ENCODE results near the gene VARS2. TPM values are rescaled to one million over a fixed set of nuclear protein-coding genes. Genes with fewer than 3 reads are reported as not detected.
A peak's percentile ranks its signal among the peaks of the same experiment; 100 is the strongest.

VARS2 gene
- total RNA-seq, 2 donors from 2014 or later, result 39.4 to 52.5 TPM

GRCh38 chr6:30879684-30880427 is 34.2 kb upstream of the VARS2 start:
- Mint-ChIP-seq H3K27ac (no peak overlapping the region), H3K4me1 (peaks cover 45% of the 10 kb centered on the region), H3K27me3 (ENCODE audit: insufficient read depth) (peaks cover 3% of the 10 kb centered on the region), H3K36me3 (ENCODE audit: low read depth) (peaks cover 3% of the 10 kb centered on the region), H3K9me3 (peaks cover 8% of the 10 kb centered on the region), H3K4me3 (no peak overlapping the region)
- TF ChIP-seq CTCF (conservative IDR thresholded peaks at IDR 0.05), result no peak
- 75 to 76% methylated on average over 5 to 8 of the region's 8 CpGs for WGBS, 2 experiments (ENCODE audit: insufficient coverage in 1 of 2, insufficient read length in 1 of 2)
- no peak overlapping the region for H3K9ac ChIP-seq (ENCODE audit: extremely low read depth, low read length, poor library complexity, severe bottlenecking)
- peak; percentile 44 for DNase-seq
- H3K9me3 ChIP-seq (ENCODE audit: control insufficient read depth, low read length), result no peaks in the 10 kb centered on the region
- H3K4me1 ChIP-seq (ENCODE audit: control insufficient read depth, insufficient read depth, low read length), result peaks cover 5% of the 10 kb centered on the region
- peak overlapping the region; percentile 99 for H3K27ac ChIP-seq (ENCODE audit: low read depth, low read length)
- peak overlapping the region; percentile 74 for H3K4me3 ChIP-seq (ENCODE audit: low read length)
- H3K27me3 ChIP-seq (ENCODE audit: control insufficient read depth, insufficient read depth, low read length, poor library complexity, severe bottlenecking), result no peaks in the 10 kb centered on the region
- no peaks in the 10 kb centered on the region for H3K36me3 ChIP-seq (ENCODE audit: control insufficient read depth, insufficient read depth, low read length)

GRCh38 chr6:30880698-30881252 is 33.3 kb upstream of the VARS2 start:
- TF ChIP-seq CTCF (conservative IDR thresholded peaks at IDR 0.05), result no peak
- 20 to 22% methylated on average over 4 to 16 of the region's 16 CpGs for WGBS, 2 experiments (ENCODE audit: insufficient coverage in 1 of 2, insufficient read length in 1 of 2)
- Histone ChIP-seq H3K4me1 (ENCODE audit: control insufficient read depth, insufficient read depth, low read length) (peaks cover 11% of the 10 kb centered on the region), H3K9ac (ENCODE audit: extremely low read depth, low read length, poor library complexity, severe bottlenecking) (peak overlapping the region; percentile 13), H3K36me3 (ENCODE audit: control insufficient read depth, insufficient read depth, low read length) (no peaks in the 10 kb centered on the region), H3K9me3 (ENCODE audit: control insufficient read depth, low read length) (no peaks in the 10 kb centered on the region), H3K27ac (ENCODE audit: low read depth, low read length) (peak overlapping the region; percentile 99), H3K4me3 (ENCODE audit: low read length) (peak overlapping the region; percentile 74), H3K27me3 (ENCODE audit: control insufficient read depth, insufficient read depth, low read length, poor library complexity, severe bottlenecking) (no peaks in the 10 kb centered on the region)
- H3K9me3 Mint-ChIP-seq, result no peaks in the 10 kb centered on the region
- H3K27ac Mint-ChIP-seq, result no peak overlapping the region
- H3K4me1 Mint-ChIP-seq, result peaks cover 54% of the 10 kb centered on the region
- peak overlapping the region; percentile 79 for H3K4me3 Mint-ChIP-seq
- H3K36me3 Mint-ChIP-seq (ENCODE audit: low read depth), result no peaks in the 10 kb centered on the region
- peak; percentile 90 for DNase-seq
- peaks cover 3% of the 10 kb centered on the region for H3K27me3 Mint-ChIP-seq (ENCODE audit: insufficient read depth)

- Histone ChIP-seq H3K36me3 (ENCODE audit: control insufficient read depth, insufficient read depth, low read length) (no peaks in the 10 kb centered on the region), H3K4me1 (ENCODE audit: control insufficient read depth, insufficient read depth, low read length) (peaks cover 18% of the 10 kb centered on the region), H3K9ac (ENCODE audit: extremely low read depth, low read length, poor library complexity, severe bottlenecking) (peak overlapping the region; percentile 13), H3K27ac (ENCODE audit: low read depth, low read length) (peak overlapping the region; percentile 99), H3K27me3 (ENCODE audit: control insufficient read depth, insufficient read depth, low read length, poor library complexity, severe bottlenecking) (no peaks in the 10 kb centered on the region), H3K4me3 (ENCODE audit: low read length) (peak overlapping the region; percentile 90), H3K9me3 (ENCODE audit: control insufficient read depth, low read length) (no peaks in the 10 kb centered on the region)
- Mint-ChIP-seq H3K27me3 (ENCODE audit: insufficient read depth) (peaks cover 3% of the 10 kb centered on the region), H3K4me1 (peaks cover 62% of the 10 kb centered on the region), H3K4me3 (peak overlapping the region; percentile 79), H3K9me3 (no peaks in the 10 kb centered on the region), H3K27ac (peak overlapping the region; percentile 69), H3K36me3 (ENCODE audit: low read depth) (no peaks in the 10 kb centered on the region)
- DNase-seq, result peak; percentile 65
- no peak for TF ChIP-seq CTCF (conservative IDR thresholded peaks at IDR 0.05)
- WGBS, 2 experiments (ENCODE audit: insufficient coverage in 1 of 2, insufficient read length in 1 of 2), result 45 to 72% methylated on average over 10 to 14 of the region's 14 CpGs
Observed at GRCh38 chr6:30881392-30882203, 32.4 kb upstream of the VARS2 start.

Measured in endodermal cell (in vitro differentiated cells).